NCI-H226 (cell line): ENCODE data around the gene IQCC.

ENCODE experiments used
- DNase-seq: peaks from one replicate; pipeline ENCODE4 v3.0.0-alpha.2; 2015

IQCC gene

DNA sequence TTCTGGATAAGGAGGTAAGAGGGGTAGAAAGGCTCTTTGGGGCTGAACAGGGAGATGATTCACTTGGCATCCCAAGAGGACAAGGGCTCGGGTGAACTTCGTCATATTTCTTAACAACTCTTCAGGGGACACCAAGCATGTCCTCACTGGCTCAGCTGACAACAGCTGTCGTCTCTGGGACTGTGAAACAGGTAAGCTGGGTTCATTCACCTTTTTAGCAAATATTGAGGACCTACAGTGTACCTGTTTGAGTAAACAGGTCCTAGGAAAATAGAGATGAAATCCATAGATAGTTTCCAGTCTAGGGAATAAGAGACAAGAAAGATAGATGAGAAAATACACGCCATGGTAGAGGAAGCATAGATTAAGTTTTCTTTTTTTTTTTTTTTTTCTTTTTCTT lies 18.8 kb downstream of the IQCC start:
- DNase-seq: no peak

DNA sequence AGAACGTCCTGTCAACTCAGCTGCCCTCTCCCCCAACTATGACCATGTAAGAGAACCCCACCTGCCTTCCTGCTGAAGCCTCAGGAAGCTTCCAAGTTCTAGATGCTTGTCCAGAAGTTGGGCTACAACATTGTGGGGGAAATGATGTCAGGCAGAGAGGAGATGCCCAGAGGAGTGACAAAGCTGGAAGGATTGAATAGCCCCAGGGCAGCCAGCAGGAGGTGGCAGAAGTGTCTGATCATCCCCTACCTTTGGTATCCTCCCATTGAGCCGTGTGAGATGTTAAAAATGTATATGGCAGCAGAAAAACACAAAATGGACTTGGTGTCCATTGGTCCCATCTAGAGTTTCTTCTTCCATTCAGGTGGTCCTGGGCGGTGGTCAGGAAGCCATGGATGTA lies 23.3 kb downstream of the IQCC start:
- DNase-seq: no peak

DNA sequence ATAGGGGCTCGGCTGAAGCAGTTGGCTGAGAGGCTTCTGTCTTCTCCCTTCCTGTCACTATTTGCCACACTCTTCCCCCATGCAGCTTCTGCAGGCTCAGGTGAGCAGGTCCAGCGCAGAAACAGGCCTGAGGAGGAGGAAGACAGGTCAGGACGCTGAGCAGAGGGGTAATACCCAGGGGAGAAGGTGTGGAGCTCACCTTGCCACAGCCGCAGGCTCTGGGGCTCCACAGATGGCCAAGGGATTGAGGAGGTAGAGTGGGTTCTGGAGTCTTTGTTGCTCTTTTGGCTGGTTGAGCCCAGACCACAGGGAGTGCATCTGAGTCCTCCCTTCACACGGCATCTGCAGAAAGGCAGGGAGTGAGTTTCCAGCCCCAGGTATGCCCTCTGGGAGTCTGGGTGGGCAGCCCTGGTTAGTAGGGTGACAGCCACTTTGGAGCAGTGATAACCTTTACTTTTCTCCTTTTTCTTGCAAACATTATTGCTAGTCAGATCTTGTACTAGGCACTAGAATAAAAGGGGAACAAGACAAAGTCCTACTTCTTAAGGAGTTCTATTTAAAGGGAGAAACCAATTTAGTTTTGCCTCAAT lies 26.5 kb downstream of the IQCC start:
- DNase-seq: no peak

DNA sequence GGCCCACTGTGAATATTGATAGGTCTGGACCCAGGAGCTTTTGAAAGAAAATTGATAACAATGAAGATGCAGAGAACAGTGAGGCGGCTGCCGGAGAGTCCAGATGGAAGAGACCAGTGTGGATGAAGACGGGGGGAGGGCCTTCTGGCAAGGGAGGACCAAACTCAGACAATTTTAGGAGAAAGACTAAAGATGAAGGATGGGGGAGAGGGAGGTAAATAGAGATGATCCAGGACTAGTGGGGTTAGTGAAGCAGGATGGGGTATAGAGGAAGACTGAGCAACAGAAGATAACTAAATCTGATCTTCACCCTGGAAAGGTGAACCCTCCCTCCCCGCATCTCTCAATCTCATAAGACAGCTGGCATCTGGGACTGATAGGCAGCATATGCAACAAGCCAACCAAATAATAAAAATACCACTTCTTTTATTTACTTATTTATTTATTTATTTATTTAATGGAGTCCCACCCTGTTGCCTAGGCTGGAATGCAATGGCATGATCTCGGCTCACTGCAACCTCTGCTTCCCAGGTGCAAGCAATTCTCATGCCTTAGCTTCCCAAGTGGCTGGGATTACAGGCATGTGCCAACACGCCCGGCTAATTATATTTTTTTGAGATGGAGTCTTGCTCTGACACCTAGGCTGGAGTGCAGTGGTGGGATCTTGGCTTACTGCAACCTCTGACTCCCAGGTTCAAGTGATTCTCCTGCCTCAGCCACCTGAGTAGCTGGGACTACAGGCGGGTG lies 27.3 kb downstream of the IQCC start:
- DNase-seq: no peak

DNA sequence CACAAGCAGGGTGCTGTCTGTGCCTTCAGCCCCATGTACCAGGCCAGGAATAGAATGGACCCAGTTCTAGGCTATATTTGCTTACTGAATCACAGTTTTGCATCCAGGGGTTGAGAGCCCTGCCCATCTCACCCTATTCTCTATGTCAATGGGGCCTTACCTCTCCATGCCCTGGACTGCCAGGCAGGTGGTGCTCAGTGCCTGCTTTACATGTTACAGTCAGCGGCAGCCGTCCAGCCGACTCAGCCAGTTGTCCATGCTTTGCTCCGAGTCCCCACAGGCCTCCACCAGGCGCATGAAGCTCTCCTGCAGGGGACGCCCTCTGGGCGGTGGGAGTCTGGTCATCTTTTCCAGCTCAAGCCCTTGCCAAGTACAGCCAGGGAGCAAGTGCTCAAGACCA lies 29.3 kb downstream of the IQCC start:
- no peak for DNase-seq

DNA sequence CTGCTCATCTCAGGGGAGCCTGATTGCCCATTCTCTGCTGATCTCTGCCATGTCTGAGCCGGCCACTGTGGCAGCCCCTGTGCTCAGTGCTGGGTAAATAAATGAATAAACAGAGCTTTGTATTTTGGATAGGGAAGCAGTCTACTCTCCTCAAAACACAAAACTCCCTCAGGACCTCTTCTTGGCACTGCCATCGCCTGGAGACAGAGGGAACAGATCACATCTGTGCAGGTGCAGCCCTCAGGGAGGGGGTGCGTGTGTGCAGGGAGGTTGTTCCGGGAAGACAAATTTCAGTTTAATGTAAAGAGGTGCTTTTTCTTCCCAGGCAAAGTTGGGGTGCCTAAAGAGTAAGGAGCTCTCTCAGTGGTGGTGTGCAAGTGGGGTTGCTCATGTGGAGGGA lies 33.9 kb downstream of the IQCC start:
- DNase-seq: no peak

DNA sequence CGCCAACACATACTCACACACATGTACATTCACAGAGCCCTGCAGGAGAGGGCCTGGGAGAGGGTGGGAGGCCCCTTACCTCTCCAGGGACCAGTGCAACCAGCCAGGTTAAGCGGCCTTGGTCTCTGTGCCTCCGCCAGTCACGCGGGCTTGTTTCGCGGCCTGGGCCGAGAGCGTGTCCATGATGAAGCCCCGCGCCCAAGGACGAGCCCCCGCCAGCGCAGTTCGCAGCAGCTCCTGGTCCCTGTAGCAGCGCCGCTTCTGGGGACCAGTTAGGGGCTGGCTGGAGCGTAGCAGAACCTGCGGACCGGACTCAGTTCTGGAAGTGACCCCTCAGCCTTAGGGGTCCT lies 34.3 kb downstream of the IQCC start:
- no peak for DNase-seq

DNA sequence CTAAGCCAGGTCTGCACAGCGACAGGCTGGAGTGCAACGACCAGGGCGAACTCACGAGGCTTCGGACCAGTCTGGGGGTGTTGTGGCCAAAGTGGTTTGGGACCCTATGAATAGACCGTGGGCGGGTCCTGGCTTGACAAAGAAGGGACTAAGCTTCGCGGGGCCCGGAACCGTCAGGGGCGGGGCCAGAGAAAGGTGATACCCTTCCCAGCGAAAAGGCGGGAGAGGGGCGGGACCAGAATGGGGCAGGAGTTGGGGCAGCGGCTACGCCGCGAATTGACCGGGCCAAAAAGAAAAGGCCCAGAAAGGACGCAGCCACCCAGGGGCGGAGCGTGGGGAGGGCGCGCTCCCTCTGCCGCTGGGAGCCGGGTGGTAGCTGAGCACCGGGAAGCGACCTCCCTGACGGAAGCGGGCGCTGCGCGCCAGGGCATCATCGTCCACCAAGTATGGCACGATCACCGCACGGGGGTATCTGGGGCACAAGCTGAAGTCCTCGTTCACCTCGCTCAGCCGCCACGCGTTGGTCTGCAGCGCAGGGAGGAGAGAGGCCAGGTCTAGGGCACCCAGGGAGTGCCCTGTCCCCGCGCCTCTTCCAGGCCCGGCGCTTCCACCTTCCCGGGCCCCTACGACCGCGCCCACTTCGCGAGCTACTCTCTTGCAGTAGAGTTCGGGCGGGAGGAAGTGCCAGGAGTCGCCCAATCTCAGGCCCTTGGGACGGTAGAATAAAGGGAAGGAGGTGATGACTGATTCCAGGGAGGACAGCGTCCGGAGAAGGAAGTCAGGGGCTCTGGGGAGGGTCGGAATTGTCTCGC lies 34.9 kb downstream of the IQCC start:
- DNase-seq: no peak

DNA sequence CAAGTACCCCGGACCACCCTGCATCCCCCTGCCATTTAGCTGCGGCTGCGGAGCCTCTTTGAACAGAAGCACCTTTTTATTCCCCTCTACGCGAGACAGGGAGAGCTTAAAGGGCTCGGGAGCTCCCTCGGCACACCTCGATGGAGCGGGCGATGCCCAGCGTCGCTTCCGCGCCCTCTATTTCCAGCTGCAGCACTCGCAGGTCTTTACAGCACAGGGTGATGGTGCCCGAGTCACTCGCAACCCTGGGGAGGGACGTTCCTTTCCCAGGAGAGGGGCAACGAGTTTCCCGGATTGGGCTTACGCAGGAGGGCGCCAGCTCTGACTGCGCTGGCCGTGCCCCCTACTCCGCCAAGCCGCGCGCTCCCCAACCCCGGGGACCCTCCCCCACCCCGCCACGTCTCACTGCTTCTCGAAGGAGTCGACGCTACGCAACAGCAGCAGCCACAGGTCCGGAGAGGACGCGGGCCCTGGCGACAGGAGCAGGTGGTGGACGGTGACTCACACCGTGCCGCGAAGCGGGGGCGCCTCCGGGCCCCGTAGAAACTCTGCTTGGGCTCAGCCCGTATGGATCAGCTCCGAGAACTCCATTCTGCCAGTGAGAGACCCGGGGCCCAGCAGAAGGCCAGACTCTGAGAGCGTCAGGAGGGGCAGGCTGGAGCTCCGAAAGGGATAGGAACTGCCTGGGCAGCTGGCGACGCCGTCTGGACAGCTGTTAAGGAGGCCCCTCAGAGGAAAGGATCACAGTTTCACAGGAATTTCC lies 35.7 kb downstream of the IQCC start:
- DNase-seq: no peak

DNA sequence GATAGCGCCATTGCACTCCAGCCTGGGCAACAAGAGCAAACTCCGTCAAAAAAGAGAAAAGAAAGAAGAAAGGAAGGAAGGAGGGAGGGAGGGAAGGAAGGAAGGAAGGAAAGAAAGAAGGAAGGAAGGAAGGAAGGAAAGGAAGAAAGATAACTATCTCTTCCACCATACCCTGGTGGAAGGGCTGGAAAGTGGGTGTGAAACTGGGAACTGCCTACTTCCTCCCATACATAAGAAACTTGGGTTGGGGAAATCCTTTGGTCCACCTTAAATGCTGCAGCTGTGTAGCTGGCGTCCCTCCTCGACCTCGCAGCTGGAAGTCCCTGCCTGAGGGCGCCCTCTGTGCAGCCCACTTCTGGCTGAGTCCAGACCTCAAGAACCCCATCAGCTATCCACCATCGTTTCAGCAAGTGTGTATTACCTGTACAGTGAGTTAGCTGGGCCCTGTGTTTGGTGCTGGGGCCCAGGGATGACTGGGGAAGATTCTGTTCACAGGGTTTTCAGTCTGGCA lies 36.9 kb downstream of the IQCC start:
- no peak for DNase-seq

DNA sequence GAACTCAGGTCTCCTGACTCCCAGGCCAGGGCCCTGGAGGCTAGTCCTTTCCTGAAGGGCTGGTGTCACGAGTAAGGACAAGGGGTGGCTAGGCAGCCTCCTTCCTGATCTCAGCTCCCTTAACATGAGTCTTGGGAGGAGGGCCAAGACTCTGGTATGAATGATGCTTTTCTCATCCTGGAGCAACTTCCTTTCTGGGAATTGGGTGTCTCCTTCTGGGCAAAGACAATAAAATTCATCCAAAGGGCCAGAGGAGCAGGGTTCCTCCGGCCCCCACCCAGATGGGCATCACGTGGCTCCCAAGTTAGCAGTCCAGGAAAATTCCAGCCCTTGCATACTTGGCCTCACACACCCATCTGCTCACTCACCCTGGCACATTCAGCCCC lies 41.4 kb downstream of the IQCC start, which contains the start of gene FAM167B:
FAM167B (plus strand) TSS at position 335 of the 386 bp plus-strand sequence. CDS start 200 bp downstream, outside the sequence.
- DNase-seq: peak; percentile 74

DNA sequence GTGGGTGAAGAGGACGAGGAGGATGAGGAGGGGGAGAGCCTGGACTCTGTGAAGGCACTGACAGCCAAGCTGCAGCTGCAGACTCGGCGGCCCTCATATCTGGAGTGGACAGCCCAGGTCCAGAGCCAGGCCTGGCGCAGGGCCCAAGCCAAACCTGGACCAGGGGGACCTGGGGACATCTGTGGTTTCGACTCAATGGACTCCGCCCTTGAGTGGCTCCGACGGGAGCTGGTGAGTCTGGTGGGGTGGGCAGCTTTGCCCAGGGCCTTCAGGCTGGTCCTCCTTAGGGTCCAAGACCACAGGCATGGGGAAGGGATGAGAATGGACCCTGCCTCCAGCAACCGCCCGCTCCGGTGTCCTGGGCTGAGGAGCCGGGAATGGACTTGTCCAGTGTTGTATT lies 42.0 kb downstream of the IQCC start:
- no peak for DNase-seq

DNA sequence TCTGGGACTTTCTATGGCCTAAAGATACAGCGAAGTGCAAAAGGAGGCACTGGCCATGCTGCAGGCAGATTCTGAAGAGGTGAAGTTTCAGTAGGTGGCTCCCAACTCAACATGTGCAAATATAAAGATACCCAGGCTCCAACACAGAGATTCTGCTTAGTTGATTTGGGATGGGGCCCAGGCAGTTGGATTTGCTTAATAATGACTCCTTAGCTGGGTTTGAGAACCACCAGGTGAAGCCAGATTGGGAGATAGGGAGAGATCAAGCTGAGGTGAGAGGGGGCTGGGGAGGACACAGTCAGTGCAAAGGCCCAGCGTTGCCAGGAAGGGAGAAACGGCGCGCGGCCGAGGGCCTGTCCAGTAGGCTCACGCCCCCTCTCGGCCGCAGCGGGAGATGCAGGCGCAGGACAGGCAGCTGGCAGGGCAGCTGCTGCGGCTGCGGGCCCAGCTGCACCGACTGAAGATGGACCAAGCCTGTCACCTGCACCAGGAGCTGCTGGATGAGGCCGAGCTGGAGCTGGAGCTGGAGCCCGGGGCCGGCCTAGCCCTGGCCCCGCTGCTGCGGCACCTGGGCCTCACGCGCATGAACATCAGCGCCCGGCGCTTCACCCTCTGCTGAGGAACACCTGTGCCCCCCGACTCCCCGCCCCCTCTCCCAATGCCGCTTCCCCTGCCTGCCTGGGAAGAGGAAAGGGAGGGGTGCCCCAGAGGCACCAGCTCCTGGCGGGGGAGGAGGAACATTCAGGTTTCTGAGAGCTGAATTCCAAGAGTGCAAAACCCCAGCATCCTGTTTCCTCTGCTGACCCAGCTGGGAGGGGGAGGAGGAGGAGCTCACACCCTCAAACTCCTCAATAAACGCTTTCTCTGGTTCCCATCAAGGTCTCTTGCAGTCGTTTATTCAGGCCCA lies 42.8 kb downstream of the IQCC start:
- peak; percentile 80 for DNase-seq

DNA sequence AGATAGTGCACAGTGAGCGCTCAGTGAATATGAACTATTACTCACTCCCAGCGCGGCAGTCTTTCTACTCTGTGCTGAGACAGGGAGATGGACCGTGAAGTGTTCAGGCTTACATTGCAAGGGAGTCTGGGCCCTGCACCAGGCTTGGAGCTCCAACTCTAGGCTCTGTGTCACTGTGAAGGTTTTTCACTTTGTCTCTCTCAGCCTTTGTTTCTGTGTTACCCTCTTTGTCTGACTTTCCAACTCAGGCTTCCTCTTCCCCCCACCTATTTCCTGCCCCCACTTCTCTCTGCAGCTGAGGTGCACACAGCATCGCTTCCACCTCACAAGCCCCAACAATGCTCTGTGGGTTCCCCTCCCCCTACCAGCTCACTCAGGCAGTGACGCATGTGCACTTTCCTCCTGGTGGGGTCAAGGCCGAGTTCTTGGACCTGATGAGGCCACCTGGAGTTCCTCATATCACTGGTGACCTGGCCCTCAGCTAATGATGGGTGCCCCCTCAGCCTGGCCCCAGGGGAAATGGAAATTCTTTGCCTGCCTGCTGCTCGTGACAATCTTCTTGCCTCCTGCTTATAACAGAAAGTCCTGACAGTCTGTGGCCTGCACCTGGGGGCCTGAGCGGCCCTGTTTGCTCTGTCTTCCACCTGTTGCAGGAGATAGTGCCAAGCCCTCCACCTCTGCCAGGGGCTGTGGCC lies 44.5 kb downstream of the IQCC start:
- no peak for DNase-seq

DNA sequence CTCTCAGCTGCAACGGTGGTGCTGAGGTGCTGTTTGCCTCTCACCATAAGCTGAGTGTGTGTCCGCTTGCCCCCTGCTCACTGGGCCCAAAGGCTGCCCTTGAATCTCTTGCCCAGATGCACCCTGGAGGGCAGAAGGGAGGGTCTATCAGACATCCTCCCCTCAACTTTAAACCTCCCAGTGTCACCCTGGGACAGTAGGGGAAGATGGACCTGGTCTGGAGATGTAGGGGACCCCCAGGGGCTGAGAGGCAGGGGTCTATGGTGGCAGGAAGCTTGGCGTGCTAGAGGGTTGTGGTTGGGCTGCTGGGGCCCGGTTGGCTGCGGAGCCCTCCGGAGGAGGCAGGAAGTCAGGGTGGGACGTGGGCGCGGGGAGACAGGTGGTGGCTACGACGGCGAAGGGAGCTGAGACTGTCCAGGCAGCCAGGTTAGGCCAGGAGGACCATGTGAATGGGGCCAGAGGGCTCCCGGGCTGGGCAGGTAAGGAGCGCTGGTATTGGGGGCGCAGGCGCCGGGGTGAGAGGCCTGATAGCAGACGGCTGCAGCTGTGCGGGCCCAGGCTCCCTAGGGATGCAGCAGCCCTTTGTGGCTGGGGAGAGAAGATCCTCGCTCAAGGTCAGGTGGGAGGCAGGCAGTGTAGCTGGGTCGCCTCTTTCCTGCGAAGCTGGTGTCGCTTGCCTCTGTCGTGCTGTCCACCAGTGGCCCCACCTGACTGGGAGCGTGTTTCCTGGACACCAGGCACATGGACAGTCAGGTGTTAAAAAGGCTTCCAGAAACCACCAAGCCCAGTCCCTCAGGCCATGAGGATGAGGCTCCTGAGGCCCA lies 45.6 kb downstream of the IQCC start, which contains the start of gene LCK:
LCK (plus strand) TSS at position 373 of the 824 bp plus-strand sequence. CDS start 23,065 bp downstream, outside the sequence.
- DNase-seq: no peak

DNA sequence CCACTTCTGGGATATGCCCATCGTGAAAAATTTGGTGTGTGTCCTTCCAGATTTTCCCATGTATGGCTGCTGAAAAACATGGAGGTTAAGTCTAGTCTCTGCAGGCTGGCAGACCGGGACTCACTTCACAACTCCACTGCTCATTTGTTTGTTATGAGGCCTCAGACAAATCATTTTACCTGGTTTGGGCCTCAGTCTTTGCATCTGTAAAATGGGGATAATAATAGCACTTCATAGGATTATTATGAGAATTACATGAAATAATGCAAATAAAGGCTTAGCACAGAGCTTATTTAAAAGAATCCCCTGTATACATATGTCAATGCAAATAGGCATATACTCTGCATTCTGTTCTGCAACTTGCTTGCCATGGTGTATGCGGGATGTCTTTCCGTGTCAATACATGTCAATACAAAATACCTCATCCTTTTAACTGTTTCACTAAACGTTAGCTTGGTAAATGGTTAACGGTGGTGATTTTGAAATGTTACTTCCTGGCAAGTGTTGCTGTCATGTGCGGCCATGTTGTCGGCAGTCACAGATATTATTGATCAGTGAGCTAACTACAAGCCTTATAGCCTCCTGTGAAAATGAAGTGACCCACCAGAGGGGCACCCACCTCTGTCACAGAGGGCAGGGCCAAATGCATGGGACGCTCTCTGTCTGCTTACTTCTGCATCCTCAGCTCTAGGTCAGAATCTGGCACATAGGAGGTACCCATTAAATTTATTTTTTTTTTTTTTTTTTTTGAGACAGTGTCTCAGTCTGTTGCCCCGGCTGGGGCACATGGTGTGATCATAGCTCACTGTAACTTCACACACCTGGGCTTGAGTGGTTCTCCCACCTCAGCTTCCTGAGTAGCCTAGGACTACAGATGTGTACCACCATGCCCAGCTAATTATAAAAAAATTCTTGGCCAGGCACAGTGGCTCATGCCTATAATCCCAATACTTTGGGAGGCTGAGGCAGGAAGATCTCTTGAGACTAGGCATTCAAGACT lies 49.9 kb downstream of the IQCC start:
- DNase-seq: no peak

DNA sequence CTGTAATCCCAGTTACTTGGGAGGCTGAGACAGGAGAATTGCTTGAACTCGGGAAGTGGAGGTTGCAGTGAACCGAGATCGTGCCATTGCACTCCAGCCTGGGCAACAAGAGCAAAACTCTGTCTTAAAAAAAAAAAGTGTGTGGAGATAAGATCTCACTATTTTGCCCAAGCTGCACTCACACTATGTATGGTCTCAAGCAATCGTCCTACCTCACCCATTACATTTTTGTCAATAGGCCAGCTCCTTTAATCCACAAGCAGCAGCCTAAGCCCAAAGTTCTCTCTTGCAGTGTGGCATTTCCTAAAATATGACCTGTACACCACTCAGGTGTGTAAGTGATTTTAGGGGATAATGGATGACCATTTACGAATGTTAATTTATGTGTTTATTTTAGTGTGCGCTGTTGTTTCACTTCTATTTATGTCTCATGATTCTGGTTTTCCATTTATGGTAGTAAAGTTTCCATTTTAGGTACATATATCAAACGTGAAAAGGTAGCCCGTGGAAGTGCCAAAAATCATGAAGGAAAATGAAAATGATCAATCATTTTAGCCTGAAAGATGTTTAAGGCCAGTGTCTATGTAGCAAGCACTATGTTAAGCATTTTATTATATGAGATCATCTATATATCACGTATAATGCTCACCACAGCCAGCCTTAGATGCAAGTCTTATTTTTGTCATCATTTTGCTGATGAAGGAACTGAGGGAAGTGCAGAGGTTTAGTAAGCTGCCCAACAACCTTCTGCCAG lies 51.2 kb downstream of the IQCC start:
- DNase-seq: no peak

DNA sequence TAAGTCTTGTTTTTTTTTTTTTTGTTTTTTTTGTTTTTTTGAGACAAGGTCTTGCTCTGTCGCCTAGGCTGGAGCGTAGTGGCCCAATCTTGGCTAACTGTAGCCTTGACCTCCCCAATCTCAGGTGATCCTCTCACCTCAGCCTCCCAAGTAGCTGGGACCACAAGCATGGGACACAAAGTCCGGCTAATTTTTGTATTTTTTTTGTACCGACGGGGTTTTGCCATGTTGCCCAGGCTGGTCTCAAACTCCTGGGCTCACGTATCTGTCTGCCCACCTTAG lies 51.7 kb downstream of the IQCC start:
- no peak for DNase-seq
